ENCODE data around the gene SLC12A2. TPM values are rescaled to one million over a fixed set of nuclear protein-coding genes. Genes with fewer than 3 reads are reported as not detected.

The SLC12A2 gene
- total RNA-seq, 3 donors from 2014 or later: 67.6 to 207 (median 151) TPM

DNA sequence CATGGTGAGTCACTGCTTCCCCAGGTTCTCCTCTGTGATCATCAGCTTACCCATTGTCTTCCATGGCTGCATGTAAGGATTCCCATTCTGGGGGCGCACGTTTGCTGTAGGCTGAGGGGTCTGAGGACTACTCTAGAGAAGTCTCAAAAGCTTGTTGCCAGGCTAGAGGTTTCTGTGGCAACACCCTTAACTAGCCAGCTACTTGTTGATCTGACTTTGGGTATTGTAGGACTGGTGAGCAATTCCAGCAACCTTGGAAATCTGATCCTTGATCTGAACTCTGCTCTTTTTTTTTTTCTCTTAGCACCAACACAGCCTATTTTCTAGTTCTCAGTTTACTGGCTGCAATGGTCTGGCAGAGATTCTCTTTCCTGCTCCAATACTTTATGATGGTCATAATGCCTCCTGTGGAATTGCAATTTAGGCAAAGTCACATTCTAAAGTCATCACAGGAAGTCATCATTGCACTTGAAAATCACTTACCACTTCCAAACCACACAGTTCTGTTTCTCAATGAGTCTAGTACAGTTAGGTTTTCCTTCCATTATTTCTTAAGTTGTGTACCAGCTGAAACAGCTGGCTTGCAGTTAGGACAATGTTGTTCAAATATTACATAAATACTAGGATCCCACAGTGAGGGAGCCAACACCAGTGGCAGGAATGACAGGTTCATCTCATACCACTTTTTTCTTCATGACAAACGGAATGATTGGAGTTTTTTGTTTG, 110.3 kb downstream of the SLC12A2 start:
- Histone ChIP-seq H3K36me3 (ENCODE audit: low read depth) (no peaks in the 10 kb centered on the region), H3K4me1 (ENCODE audit: low read depth) (no peaks in the 10 kb centered on the region), H3K9me3 (no peaks in the 10 kb centered on the region), H3K4me3 (no peak overlapping the region)
- peak; percentile 6 for ATAC-seq
- no peak for TF ChIP-seq CTCF (IDR thresholded peaks at IDR 0.05)
- intact Hi-C loops (cut with DNase I, micrococcal nuclease): no loop called here
- DNase-seq: no peak

DNA sequence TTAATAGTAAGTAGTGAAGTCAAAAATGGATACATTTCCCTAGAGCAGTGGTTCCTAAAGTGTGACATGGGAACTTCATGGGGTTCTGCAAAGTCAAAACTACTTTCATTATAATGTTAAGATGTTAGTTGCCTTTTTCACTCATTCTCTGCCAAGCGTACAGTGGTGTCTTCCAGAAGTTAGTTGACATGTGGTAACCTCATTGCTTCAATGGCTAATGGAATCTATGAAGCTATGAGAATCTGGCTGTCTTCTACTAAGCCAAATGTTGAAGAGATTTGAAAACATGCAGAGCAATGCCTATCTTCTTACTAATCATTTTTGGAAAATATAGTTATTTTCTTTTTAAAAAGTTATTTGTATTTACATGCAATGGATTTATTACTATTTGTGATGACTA, 111.8 kb downstream of the SLC12A2 start:
- Histone ChIP-seq H3K36me3 (ENCODE audit: low read depth) (no peaks in the 10 kb centered on the region), H3K4me3 (no peak overlapping the region), H3K4me1 (ENCODE audit: low read depth) (no peaks in the 10 kb centered on the region), H3K9me3 (no peaks in the 10 kb centered on the region)
- intact Hi-C loops (cut with DNase I, micrococcal nuclease): no loop called here
- no peak for TF ChIP-seq CTCF (IDR thresholded peaks at IDR 0.05)
- no peak for ATAC-seq
- no peak for DNase-seq

GRCh38 chr5:128196080-128196479, 112.5 kb downstream of the SLC12A2 start:
- DNase-seq (no peak), ATAC-seq (no peak)
- Histone ChIP-seq H3K4me3 (no peak overlapping the region), H3K36me3 (ENCODE audit: low read depth) (no peaks in the 10 kb centered on the region), H3K4me1 (ENCODE audit: low read depth) (no peaks in the 10 kb centered on the region), H3K9me3 (no peaks in the 10 kb centered on the region)
- no peak for TF ChIP-seq CTCF (IDR thresholded peaks at IDR 0.05)
- intact Hi-C loops (cut with DNase I, micrococcal nuclease): no loop called here

DNA sequence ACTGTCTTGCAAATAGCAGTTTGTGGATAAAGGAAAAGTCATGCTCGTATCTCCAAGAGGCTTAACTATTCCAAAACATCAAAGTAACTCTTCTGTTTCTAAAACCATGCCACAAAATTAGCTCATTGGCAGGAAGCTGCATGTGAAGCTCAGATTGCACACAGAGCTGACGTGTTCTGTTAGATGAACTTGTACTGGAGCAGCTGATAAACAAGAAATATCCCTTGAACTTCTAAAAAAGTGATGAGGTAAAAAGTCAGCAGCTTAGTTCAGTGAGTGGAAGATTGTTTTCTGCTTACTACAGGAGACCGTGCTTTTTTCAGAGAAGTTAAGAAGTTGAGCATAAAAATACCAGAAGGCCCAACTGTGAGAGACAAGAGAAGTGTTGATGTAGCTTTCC, 113.2 kb downstream of the SLC12A2 start:
- no peak for ATAC-seq
- intact Hi-C loops (cut with DNase I, micrococcal nuclease): no loop called here

GRCh38 chr5:128197896-128198522, 114.4 kb downstream of the SLC12A2 start:
- intact Hi-C loops (cut with DNase I, micrococcal nuclease): no loop called here
- Histone ChIP-seq H3K36me3 (ENCODE audit: low read depth) (no peaks in the 10 kb centered on the region), H3K4me3 (no peak overlapping the region), H3K9me3 (no peaks in the 10 kb centered on the region), H3K4me1 (ENCODE audit: low read depth) (peaks cover 2% of the 10 kb centered on the region)
- ATAC-seq (no peak), DNase-seq (no peak)
- no peak for TF ChIP-seq CTCF (IDR thresholded peaks at IDR 0.05)

More for the DNA sequence above, 113.2 kb downstream of the SLC12A2 start:
- H3K36me3 ChIP-seq (ENCODE audit: low read depth): no peaks in the 10 kb centered on the region
- no peak overlapping the region for H3K4me3 ChIP-seq
- H3K9me3 ChIP-seq: no peaks in the 10 kb centered on the region
- DNase-seq: no peak
- peaks cover 2% of the 10 kb centered on the region for H3K4me1 ChIP-seq (ENCODE audit: low read depth)
- TF ChIP-seq CTCF (IDR thresholded peaks at IDR 0.05): no peak
